ENCODE measurements around the gene FGF14. TPM values are rescaled to one million over a fixed set of nuclear protein-coding genes. Genes with fewer than 3 reads are reported as not detected.

FGF14 gene
- total RNA-seq, 1 experiment from 2014 or later = 0.22 TPM

GRCh38 chr13:101835920-101836319 lies 565.9 kb downstream of the FGF14 start:
- Histone ChIP-seq H3K79me2 (ENCODE audit: insufficient read depth, low read length) (no peaks in the 10 kb centered on the region), H3K18ac (ENCODE audit: insufficient read length, low read depth, low read length) (no peak overlapping the region), H2BK20ac (ENCODE audit: low read depth, low read length, poor library complexity, severe bottlenecking) (no peak overlapping the region), H4K91ac (ENCODE audit: insufficient read length, low read depth, low read length) (no peak overlapping the region), H2BK5ac (ENCODE audit: insufficient read length, low read length) (no peak overlapping the region), H3K4me1 (ENCODE audit: insufficient read depth, low read length) (no peaks in the 10 kb centered on the region), H4K5ac (ENCODE audit: insufficient read length, low read depth, low read length) (no peak overlapping the region), H3K14ac (ENCODE audit: insufficient read depth, low read length) (no peak overlapping the region), H3K79me1 (ENCODE audit: insufficient read depth, low read depth, low read length, poor library complexity, severe bottlenecking) (no peaks in the 10 kb centered on the region), H2BK15ac (ENCODE audit: low read depth, low read length) (no peak overlapping the region), H3K27ac (ENCODE audit: insufficient read length, low read depth, low read length) (no peak overlapping the region), H3T11ph (ENCODE audit: low read length) (no peak overlapping the region), H3K9me3 (ENCODE audit: control insufficient read depth, low read depth, low read length) (no peaks in the 10 kb centered on the region), H2BK12ac (ENCODE audit: insufficient read length, low read depth, low read length) (no peak overlapping the region), H4K8ac (replicated peaks; ENCODE audit: insufficient read length, low read depth, low read length) (no peak overlapping the region), H3K9ac (ENCODE audit: extremely low read depth, insufficient read length, low read length) (no peak overlapping the region), H3K4ac (ENCODE audit: low read depth, low read length) (no peak overlapping the region), H4K20me1 (ENCODE audit: control insufficient read depth, insufficient read depth, insufficient read length) (no peaks in the 10 kb centered on the region), H2AK5ac (ENCODE audit: insufficient read length, low read length) (no peak overlapping the region), H2BK120ac (ENCODE audit: low read depth, low read length, poor library complexity, severe bottlenecking) (no peak overlapping the region), H3K4me2 (ENCODE audit: insufficient read depth, insufficient read length, low read length) (no peak overlapping the region), H3K23me2 (ENCODE audit: insufficient read length, low read depth, low read length, poor library complexity, severe bottlenecking) (no peaks in the 10 kb centered on the region), H3K23ac (ENCODE audit: insufficient read length, low read depth, low read length) (no peak overlapping the region), H2AFZ (ENCODE audit: low read length) (no peak overlapping the region), H3K27me3 (ENCODE audit: insufficient read depth, low read length) (no peaks in the 10 kb centered on the region), H3K56ac (ENCODE audit: insufficient read length, low read depth, low read length) (no peak overlapping the region)
- no peak overlapping the region for H3K4me3 Mint-ChIP-seq
- DNase-seq = no peak
- no peak overlapping the region for H3K27ac Mint-ChIP-seq
- no peaks in the 10 kb centered on the region for H3K27me3 Mint-ChIP-seq (ENCODE audit: low read depth)
- peaks cover 0 to under 1% (median 0%) of the 10 kb centered on the region in 3 experiments; a peak in 2 of 7 replicates for H3K36me3 Mint-ChIP-seq (ENCODE audit: insufficient read depth in 1 of 3, low read depth in 3 of 3)
- H3K9me3 Mint-ChIP-seq = peaks cover under 1% of the 10 kb centered on the region in 2 experiments; a peak in 4 of 5 replicates
- TF ChIP-seq, protein P1, sequence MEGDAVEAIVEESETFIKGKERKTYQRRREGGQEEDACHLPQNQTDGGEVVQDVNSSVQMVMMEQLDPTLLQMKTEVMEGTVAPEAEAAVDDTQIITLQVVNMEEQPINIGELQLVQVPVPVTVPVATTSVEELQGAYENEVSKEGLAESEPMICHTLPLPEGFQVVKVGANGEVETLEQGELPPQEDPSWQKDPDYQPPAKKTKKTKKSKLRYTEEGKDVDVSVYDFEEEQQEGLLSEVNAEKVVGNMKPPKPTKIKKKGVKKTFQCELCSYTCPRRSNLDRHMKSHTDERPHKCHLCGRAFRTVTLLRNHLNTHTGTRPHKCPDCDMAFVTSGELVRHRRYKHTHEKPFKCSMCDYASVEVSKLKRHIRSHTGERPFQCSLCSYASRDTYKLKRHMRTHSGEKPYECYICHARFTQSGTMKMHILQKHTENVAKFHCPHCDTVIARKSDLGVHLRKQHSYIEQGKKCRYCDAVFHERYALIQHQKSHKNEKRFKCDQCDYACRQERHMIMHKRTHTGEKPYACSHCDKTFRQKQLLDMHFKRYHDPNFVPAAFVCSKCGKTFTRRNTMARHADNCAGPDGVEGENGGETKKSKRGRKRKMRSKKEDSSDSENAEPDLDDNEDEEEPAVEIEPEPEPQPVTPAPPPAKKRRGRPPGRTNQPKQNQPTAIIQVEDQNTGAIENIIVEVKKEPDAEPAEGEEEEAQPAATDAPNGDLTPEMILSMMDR (conservative IDR thresholded peaks at IDR 0.05) = no peak
- no peaks in the 10 kb centered on the region for H3K4me1 Mint-ChIP-seq

Measured in H9 (cell line).